Forelimb muscle (tissue), 1 donor: ENCODE results near the gene KCNMA1. TPM values are rescaled to one million over a fixed set of nuclear protein-coding genes. Genes with fewer than 3 reads are reported as not detected.

Experiments used
- DNase-seq: peaks from one replicate; pipeline ENCODE4 v3.0.0-alpha.2; 2013; ENCODE audit warnings: low read depth
- polyA plus RNA-seq: library from polyadenylated mRNA; unstranded; fragments of 120-200 nt; gene quantifications from one replicate; pipeline ENCODE4 v1.2.1, GENCODE V29; 2013; ENCODE audit not compliant: insufficient read length

Gene KCNMA1
- polyA plus RNA-seq, 1 donor: 15.1 TPM

GRCh38 chr10:76903387-76903945 lies 734.1 kb downstream of the KCNMA1 start:
- DNase-seq: no peak

DNA sequence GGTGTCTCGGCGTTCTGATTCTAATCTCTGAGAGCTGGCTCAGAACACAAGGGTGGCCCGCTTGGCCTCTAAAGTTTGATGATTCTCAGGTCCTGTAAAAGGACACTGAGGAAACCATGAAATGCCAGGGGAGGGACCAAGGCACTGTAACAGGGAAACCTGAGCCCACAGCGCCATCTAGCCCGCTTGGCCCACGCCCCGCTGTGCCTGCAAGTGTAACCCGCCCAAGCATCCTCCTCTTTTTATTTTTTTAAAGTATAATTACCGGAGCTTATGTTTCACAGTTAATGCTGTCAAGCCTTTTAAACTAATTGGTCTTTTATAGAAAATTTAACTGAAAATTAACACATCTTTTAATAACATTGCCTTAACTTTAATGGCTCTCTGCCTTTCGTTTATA lies 734.7 kb downstream of the KCNMA1 start:
- DNase-seq: no peak

DNA sequence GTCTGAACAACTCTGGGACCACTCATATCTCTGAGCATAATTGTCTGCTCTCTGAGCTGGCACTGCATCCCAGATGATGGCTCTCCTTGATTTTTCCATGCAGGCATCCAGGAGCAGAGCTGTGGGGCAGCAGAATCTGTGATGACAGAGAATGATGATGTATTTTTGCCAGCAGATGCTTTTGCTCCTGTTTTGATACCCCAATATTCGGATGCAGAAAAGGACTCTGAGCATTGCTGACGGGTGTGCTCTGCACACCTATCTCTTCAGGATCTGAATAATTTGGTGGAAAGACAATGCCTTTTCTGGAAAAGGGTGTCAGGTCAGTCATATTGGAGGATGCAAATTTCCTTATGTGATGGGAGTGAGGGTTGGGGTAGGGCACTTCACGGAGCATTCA lies 735.9 kb downstream of the KCNMA1 start:
- no peak for DNase-seq

GRCh38 chr10:76899490-76899889 lies 738.1 kb downstream of the KCNMA1 start:
- no peak for DNase-seq

DNA sequence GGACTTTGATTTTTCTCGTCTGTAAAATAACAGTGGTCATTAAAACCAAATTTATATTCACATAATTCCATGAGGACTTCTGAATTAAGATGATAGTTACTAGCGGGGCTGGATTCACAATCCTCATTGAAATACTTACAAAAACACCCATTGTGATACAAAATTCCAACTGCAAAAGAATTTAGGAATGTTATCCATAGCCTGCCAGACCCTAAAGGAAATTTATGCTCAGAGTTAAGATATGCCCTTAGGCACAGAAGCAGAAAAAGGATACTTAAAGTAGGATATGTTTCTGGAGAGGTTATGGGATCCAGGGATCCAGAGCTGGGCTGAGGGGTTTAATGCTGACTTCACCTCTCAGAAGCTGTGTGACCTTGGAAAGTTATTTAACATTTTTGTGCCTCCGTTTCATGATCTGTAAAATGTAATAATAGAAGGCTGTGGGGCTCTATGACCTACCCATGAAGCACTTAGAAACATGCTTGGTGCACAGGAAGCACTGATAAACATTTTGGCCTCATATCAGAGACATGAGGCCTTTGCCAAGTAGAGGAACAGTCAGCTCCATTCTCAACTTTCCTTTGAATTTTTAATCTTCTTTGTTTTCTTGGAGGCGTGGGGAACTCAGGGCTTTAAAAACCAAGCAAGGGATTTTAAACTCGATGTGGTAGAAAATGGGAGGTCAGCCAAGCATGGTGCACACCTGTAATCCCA lies 744.7 kb downstream of the KCNMA1 start:
- DNase-seq: no peak

DNA sequence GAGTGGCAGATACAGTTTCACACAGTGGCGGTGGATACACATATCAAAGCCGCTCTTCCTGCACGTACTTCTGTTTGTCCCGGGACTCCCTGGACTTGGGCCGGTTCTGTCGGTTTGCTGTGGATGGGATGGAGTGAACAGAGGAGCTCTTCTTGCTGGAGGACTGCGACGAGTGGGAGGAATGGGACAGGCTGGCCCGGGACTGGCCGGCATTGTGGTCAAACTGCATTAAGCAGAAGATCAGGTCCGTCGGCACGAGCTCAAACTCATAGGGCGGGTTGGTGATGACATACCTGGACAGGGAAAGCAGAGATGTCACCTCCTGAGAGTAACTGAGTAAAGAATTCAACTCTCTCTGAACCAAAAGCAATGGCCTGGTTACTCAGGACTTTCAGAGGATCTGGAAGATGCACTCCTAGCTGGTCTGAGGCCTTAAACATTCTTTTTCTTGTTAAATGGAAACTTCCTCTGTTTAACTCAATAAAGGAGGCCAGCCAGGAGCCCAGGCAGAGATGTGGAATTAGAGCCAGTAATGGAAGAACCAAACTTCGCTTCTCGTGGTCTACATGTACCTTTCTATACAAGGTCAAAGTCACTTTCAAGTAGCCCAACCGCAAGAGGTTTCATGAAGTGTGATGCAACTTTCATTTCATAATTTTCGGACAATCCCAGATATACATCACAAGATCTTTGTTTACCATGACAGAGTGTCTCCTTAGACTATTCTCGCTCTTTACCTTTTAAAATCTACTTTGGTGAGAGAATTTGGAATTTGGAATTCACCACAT lies 750.2 kb downstream of the KCNMA1 start:
- no peak for DNase-seq

- DNase-seq: no peak
Measured at GRCh38 chr10:76885816-76886215, 751.8 kb downstream of the KCNMA1 start.

DNA sequence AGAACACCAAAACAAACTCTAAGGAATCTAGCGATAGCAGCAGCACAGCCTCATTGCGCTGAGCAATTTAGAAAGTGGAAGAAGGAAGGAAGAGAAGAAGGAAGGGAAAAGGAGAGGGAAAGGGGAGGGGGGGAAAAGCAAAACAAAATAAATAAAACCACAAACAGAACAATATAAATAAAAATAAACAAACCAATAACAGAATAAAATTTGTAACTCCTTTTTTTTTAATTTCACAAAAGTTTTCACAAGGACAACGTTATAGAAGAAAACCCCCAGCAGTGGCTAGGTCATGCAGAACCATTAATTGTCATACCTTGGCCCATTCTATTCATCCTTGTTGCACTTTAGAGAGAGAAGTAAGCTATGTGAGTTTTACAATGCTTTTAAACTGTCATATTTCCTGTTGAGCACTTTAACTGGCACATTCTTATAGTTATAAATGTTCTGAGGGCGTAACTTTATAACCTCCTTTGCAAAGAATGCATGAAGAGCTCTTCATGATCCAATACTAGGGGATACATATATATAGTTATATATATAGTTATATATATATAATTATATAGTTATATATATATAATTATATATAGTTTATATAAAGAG lies 752.8 kb downstream of the KCNMA1 start:
- no peak for DNase-seq

GRCh38 chr10:76883596-76883995 lies 754.0 kb downstream of the KCNMA1 start:
- DNase-seq: no peak

GRCh38 chr10:76882796-76883195 lies 754.8 kb downstream of the KCNMA1 start:
- no peak for DNase-seq

- no peak for DNase-seq
Measured at GRCh38 chr10:76882245-76882644, 755.4 kb downstream of the KCNMA1 start.

DNA sequence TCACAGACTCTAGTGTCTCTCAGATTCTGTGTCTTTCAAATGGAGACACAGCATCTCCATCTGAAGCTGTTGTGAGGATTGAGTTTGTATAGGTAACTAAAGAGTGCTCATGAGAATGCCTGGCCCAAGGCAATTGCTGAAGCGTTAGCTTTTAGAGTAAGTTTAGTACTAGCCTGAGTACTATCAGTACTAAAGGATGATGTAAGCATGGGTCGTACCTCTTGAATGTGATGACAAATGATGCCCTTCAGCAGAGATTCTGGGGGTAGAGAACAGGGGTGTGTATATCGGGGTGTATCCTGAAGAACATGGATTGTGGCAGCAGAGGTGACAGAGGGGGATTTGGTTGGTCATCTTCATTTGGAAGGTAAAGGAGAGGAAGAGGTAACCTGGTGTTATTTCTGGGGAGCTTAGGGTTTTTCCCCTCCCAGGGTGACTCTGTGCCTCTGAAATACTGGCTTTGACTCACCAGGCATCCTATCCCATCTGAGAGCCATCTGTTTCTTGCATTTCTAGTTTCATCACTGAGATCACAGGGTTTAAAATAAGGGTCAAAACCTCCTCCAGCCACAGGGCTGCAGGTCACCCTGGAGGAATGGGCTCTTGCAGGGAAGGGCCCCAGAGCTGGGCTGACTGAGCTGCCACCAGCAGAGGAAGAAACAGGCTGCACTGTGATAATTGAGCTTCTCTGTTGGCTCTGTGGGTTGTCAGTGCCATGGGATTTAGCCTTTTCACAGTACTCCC lies 756.0 kb downstream of the KCNMA1 start:
- DNase-seq: no peak

DNA sequence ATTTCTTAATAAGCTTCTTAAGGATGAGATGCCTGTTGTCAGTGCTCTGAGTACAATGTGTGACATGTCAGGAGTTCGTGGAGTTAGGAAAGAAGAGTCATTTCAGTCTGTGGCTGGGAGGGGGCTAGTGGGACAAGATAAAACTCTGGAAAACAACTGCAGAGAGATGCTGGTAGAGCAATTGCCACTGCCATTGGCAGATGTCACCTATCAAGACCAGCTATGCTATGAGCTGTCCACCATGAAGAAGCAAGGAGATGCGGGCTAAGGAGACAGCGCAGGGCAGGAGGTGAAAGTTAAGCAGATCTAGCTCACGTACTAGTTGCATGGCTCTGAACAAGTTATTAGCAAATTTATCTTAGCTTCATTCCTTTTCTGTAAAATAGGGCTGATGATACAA lies 756.7 kb downstream of the KCNMA1 start:
- DNase-seq: no peak

- no peak for DNase-seq
Measured at GRCh38 chr10:76879116-76879913, 758.3 kb downstream of the KCNMA1 start.

DNA sequence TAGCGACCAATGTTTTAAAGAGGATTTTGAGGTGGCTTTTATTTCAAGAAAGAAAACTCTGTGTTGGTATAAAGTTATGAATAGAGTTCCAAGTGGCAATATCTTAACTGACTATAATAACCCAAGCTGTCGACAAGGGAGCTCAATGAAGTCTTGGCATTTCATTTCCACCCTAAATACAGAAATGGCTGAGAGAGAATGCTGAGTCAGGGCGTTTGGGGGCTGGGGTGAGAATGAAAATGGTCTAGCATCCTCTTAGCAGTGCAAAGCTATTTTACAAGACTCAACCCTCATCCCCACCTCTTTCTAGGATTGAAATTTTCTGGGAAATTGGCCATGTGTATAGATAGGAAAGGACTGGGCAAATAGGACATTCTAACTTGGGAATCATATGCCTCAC lies 759.1 kb downstream of the KCNMA1 start:
- no peak for DNase-seq

- DNase-seq: no peak
Measured at GRCh38 chr10:76874896-76875295, 762.7 kb downstream of the KCNMA1 start.

- no peak for DNase-seq
Measured at GRCh38 chr10:76874176-76874575, 763.4 kb downstream of the KCNMA1 start.

GRCh38 chr10:76871697-76872295 lies 765.8 kb downstream of the KCNMA1 start:
- no peak for DNase-seq

DNA sequence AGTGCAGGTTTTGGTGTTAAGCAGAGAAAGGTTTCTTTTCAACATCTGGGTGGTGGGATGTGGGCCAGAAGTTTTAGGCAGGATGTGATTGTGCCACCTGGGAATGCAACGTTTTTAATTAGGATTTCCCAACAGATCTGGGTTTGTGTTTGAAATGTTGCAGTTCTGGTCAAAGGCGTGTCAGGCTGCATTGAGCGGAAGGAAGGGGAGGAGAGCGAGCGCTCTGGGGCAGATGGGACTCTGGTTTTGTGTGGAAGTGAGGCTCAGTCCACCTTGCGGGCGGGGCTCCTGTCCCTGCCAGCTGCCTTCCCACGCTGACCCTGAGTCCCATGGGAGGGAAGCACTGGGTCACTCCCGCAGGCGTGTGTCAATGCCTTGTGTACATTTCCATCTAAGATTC lies 767.7 kb downstream of the KCNMA1 start:
- no peak for DNase-seq
